ENCODE data around the gene KLF2. TPM values are rescaled to one million over a fixed set of nuclear protein-coding genes. Genes with fewer than 3 reads are reported as not detected.
"Not testable (repeated sequence)": the region's sequence is repeated elsewhere in the genome, so short reads cannot be mapped to it uniquely, and the experiment has no call there.

The KLF2 gene
- total RNA-seq, 1 donor from 2014 or later, result 65.2 TPM

- Histone ChIP-seq H3K4me1 (peaks cover 63% of the 10 kb centered on the region), H3K9me3 (replicated peaks) (no peaks in the 10 kb centered on the region), H3K4me3 (peak overlapping the region; percentile 56), H3K27ac (replicated peaks) (peak overlapping the region; percentile 96), H3K27me3 (ENCODE audit: low read depth) (no peaks in the 10 kb centered on the region), H3K36me3 (no peaks in the 10 kb centered on the region)
- no peak for DNase-seq
- intact Hi-C loops (cut with micrococcal nuclease), result no loop called here
- TF ChIP-seq CTCF (IDR thresholded peaks at IDR 0.05; ENCODE audit: borderline replicate concordance), result no peak
These were observed 40.1 kb upstream of the KLF2 start for GRCh38 chr19:16284505-16284904.

DNA sequence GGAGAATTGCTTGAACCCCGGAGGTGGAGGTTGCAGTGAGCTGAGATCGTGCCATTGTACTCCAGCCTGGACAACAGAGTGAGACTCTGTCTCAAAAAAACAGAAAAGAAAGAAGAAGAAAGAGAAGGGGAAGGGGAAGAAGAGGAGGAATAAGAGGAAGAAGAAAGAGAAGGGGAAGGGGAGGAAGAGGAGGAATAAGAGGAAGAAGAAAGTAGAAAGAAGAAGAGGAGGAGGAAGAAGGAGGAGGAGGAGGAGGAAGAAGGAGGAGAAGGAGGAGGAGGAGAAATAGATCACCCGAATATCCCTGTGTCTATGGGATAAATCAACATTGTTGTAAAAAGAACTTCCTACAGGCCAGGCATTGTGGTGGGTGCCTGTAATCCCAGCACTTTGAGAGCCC lies 39.5 kb upstream of the KLF2 start:
- H3K36me3 ChIP-seq; H3K9me3 ChIP-seq (replicated peaks); intact Hi-C loops (cut with micrococcal nuclease); DNase-seq; H3K27me3 ChIP-seq (ENCODE audit: low read depth); H3K4me3 ChIP-seq: not testable (repeated sequence)
- H3K4me1 ChIP-seq, result peaks cover 64% of the 10 kb centered on the region
- H3K27ac ChIP-seq (replicated peaks), result peak overlapping the region; percentile 96

- no peak for TF ChIP-seq CTCF (IDR thresholded peaks at IDR 0.05; ENCODE audit: borderline replicate concordance)
- no peak for DNase-seq
- Histone ChIP-seq H3K27ac (replicated peaks) (peak overlapping the region; percentile 96), H3K4me1 (peaks cover 72% of the 10 kb centered on the region), H3K4me3 (peak overlapping the region; percentile 22), H3K36me3 (no peaks in the 10 kb centered on the region), H3K9me3 (replicated peaks) (no peaks in the 10 kb centered on the region), H3K27me3 (ENCODE audit: low read depth) (no peaks in the 10 kb centered on the region)
- intact Hi-C loops (cut with micrococcal nuclease), result no loop called here
These were observed 38.7 kb upstream of the KLF2 start for GRCh38 chr19:16285769-16286498.

GRCh38 chr19:16288544-16288943 lies 36.1 kb upstream of the KLF2 start:
- intact Hi-C loops (cut with micrococcal nuclease), result no loop called here
- TF ChIP-seq CTCF (IDR thresholded peaks at IDR 0.05; ENCODE audit: borderline replicate concordance), result no peak
- no peaks in the 10 kb centered on the region for H3K36me3 ChIP-seq
- no peaks in the 10 kb centered on the region for H3K27me3 ChIP-seq (ENCODE audit: low read depth)
- no peaks in the 10 kb centered on the region for H3K9me3 ChIP-seq (replicated peaks)
- no peak overlapping the region for H3K4me3 ChIP-seq
- no peak for DNase-seq
- H3K27ac ChIP-seq (replicated peaks), result peak overlapping the region; percentile 96
- peaks cover 83% of the 10 kb centered on the region for H3K4me1 ChIP-seq

GRCh38 chr19:16289594-16289993 lies 35.0 kb upstream of the KLF2 start:
- H3K36me3 ChIP-seq, result no peaks in the 10 kb centered on the region
- H3K4me3 ChIP-seq, result no peak overlapping the region
- H3K4me1 ChIP-seq, result peaks cover 81% of the 10 kb centered on the region
- no peak for DNase-seq
- no peaks in the 10 kb centered on the region for H3K9me3 ChIP-seq (replicated peaks)
- peak overlapping the region; percentile 91 for H3K27ac ChIP-seq (replicated peaks)
- H3K27me3 ChIP-seq (ENCODE audit: low read depth), result no peaks in the 10 kb centered on the region
- TF ChIP-seq CTCF (IDR thresholded peaks at IDR 0.05; ENCODE audit: borderline replicate concordance), result no peak
- intact Hi-C loops (cut with micrococcal nuclease), result no loop called here

- no peak for DNase-seq
- no peaks in the 10 kb centered on the region for H3K27me3 ChIP-seq (ENCODE audit: low read depth)
- peaks cover 70% of the 10 kb centered on the region for H3K4me1 ChIP-seq
- intact Hi-C loops (cut with micrococcal nuclease), result no loop called here
- H3K27ac ChIP-seq (replicated peaks), result peak overlapping the region; percentile 91
- no peak overlapping the region for H3K4me3 ChIP-seq
- no peak for TF ChIP-seq CTCF (IDR thresholded peaks at IDR 0.05; ENCODE audit: borderline replicate concordance)
- no peaks in the 10 kb centered on the region for H3K9me3 ChIP-seq (replicated peaks)
- H3K36me3 ChIP-seq, result no peaks in the 10 kb centered on the region
These were observed 33.9 kb upstream of the KLF2 start for GRCh38 chr19:16290692-16291091.
